Upper lobe of left lung (tissue), 4 donors: Measurements from ENCODE around the gene STAMBP.

ENCODE experiments used
- CTCF ChIP-seq, 6 experiments: fragments of 450-650 bp in 4 of 6; fragments of 200-600 bp in 2 of 6; sonication (generic) in 2 of 6; IDR thresholded peaks; one replicate each; pipeline ENCODE4 v1.5.1; 2016 to 2019; ENCODE audit warnings: antibody characterized with exemption in 6 of 6
- POLR2A ChIP-seq, 4 donors: fragments of 450-650 bp; IDR thresholded peaks; one replicate each; pipeline ENCODE4 v1.5.1; 2016 to 2017; ENCODE audit warnings: antibody characterized with exemption in 4 of 4, mild to moderate bottlenecking in 2 of 4
- POLR2AphosphoS5 ChIP-seq, 2 donors: sonication (generic); formaldehyde crosslinking; IDR thresholded peaks; one replicate each; pipeline ENCODE4 v1.5.1; 2017; ENCODE audit warnings: antibody characterized with exemption in 2 of 2

- TF ChIP-seq CTCF (IDR thresholded peaks at IDR 0.05) (no peak), POLR2AphosphoS5 (IDR thresholded peaks at IDR 0.05) (no peak), POLR2A (IDR thresholded peaks at IDR 0.05) (no peak)
These were observed 48.5 kb downstream of the STAMBP start for GRCh38 chr2:73877071-73877802.
